HG03565 (cell line): ENCODE measurements around the gene FOXRED2.
"Not testable (repeated sequence)": the region's sequence is repeated elsewhere in the genome, so short reads cannot be mapped to it uniquely, and the experiment has no call there.

Experiments
- ATAC-seq: cut with Tn5 transposase; IDR thresholded peaks from one replicate; pipeline ENCODE4 v1.9.1; 2021; ENCODE audit warnings: mild to moderate bottlenecking, moderate library complexity; ENCODE audit not compliant: unreplicated experiment

Gene FOXRED2

DNA sequence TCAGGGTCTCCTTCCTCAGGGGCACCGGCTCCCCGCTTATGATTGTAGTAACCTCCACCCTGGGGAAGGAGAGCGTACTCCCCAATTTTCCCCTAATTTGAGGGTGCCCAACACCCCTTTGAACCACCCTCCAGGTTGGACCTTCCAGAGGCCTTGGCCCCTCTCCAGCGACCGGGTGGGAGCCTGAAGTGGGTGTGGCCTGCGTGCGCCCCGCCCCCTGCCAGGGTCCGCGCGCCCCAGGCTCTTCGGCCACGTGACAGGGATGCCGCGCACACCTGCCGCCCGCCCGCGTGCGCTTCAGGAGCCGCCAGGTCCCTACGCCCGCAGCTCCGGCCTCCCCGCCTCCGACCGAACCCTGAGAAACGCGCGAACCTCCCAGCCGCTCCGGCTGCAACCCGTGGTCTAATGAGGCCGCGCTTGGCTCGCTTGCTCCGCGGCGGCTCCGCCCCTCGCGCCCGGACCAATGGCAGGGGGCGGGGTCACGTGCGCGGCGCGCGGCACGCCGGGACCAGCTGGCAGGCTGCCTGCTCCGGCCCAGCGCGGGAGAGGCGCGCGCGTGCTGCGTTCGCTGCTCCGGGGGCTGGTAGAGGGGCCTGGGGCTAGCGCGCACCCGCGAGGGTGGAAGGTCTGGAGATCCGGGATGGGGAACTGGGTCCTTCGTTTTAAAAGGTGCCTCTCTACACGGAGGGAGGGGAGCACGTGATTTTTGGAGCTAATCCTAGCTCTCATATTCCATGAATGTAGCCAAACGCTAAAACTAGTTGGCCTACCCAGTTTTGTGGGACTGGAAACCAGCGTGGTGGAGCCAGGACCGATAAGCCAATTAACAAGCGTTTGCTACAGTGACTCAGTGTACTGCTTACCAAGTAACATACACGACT, at the start of gene FOXRED2:
TSS of gene FOXRED2 (minus strand) at position 404 of the 881 bp plus-strand sequence. CDS start 618 bp downstream, outside the sequence.
- ATAC-seq = peak; percentile 50

DNA sequence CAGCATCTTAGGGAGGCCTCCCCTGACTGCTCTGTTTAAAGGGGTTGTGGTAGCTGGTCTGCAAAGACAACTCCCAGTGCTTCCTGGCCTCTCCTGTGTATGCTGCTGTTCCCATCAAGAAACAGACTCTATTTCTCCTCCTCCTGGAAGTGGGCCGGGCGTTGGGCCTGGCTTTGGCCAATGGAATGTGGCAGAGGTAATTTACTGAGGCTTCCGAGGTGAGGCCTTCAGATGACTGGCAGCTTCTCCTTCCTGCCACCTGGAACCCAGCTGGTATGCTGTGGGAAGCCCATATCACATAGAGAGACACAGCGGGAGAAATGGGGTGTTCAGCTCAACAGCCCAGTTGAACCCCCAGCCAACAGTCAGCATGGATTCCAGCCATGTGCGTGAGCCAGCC, 47.3 kb upstream of the FOXRED2 start:
- no peak for ATAC-seq

GRCh38 chr22:36552289-36552688, 45.4 kb upstream of the FOXRED2 start:
- ATAC-seq = no peak

- no peak for ATAC-seq
Observed at GRCh38 chr22:36550701-36551495, 44.1 kb upstream of the FOXRED2 start.

GRCh38 chr22:36549033-36549432, 42.2 kb upstream of the FOXRED2 start:
- no peak for ATAC-seq

DNA sequence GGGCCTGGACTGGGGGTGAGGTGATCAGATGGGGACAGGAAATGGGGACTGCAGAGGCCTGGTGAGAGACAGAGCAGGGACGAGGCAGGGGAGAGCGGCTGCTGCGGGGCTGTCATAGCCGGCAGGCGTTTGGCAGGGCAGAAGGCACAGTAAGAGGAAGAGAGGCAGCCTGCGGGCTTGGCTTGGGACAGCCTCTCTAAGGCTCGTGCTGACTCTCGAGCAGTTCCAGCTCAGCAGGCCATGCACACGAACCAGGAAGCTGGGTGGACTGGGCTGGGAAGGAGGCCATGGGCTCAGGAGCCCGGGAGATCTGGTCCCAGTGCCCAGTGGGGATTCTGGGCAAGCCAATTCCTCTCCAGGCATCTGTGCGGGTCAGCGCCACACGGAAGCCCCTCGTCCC, 41.8 kb upstream of the FOXRED2 start:
- no peak for ATAC-seq

DNA sequence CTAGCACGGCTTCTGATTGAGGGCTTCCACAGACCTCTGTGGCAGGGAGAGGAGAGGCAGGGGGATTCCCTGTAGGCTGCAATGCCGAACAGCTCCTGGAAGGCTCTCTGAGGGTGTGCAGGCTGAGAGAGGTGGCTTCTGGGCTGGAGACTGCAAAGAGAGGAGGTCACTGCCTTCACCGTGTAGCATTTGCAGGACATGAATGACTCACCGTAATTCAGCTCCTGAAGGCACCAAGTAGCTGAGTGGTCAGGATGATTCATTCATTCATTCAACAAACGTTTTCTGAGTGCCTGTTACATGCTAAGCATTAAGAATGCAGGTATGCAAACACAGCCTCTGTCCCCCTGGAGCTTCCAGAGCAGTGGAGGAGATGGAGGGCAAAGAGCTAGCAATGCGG, 40.1 kb upstream of the FOXRED2 start:
- no peak for ATAC-seq

GRCh38 chr22:36546092-36546804, 39.4 kb upstream of the FOXRED2 start:
- no peak for ATAC-seq

DNA sequence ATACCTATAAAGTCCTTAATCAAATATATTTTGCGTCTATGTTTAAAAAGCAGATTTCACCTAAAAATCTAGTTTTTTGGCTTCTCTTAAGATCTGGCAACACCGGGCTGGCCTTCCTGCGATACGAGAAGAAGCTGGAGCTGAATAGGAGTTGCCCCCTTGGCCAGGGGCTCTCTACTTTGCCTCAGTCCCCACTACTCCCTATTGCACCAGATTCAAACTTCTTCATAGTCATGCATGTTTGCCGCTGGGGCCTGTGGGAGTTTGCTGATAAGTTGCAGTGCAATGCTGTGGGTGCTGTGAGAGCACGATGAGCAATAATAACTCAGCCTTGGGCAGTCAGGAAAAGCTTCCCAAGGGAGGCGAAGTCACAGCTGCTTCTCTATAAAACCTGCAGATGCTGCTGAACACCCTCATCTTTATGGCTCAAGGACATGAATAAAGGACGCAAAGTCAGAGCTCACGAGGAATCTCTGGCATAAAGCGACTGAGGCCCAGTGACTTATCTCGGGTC, 37.3 kb upstream of the FOXRED2 start:
- ATAC-seq = no peak

- ATAC-seq = no peak
Observed at GRCh38 chr22:36541831-36542411, 35.1 kb upstream of the FOXRED2 start.

DNA sequence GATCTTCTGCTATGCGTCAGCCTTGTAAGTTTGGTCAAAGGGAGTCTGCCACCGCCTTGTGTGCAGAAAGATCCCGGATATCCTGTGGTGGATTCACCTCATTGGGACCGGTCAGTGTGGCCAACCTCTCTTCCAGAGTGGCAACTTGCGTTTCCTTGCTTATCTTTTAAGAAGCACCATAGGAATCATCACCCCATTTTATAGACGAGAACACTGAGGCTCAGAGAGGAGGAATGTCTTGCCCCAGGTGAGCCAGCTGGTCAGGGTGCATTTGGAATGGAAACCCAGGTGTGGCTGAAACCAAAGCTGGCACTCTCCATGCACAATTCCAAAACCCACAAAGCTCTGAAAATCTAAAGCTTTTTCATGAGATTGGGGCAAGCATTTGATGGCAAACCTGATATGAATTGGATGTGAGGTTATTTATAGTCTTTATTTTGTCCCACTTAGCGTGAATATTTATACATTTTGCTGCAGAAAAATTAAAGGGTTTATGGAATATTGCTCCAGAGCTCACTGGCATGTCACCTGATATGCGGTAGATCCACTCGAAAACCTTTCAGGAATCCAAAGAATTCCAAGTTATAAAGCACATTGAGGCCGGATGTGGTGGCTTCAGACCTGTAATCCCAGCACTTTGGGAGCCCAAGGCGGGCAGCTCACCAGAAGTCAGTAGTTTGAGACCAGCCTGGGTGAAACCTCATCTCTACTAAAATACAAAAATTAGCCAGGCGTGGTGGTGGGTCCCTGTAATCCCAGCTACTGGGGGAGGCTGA, 34.2 kb upstream of the FOXRED2 start:
- no peak for ATAC-seq

- ATAC-seq = no peak
Observed at GRCh38 chr22:36538529-36538928, 31.7 kb upstream of the FOXRED2 start.

GRCh38 chr22:36536717-36537116, 29.9 kb upstream of the FOXRED2 start:
- ATAC-seq = no peak

DNA sequence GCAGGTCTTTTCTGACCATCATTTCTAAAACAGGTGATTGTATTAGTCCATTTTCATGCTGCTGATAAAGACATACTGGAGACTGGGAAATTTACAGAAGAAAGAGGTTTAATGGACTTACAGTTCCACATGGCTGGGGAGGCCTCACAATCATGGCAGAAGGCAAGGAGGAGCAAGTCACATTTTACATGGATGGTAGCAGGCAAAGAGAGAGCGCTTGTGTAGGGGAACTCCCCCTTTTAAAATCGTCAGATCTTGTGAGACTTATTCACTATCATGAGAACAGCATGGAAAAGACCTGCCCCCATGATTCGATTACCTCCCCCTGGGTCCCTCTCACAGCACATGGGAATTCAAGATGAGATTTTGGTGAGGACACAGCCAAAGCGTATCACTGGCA, 26.5 kb upstream of the FOXRED2 start:
- not testable (repeated sequence) for ATAC-seq

GRCh38 chr22:36532466-36532865, 25.6 kb upstream of the FOXRED2 start:
- ATAC-seq = no peak

DNA sequence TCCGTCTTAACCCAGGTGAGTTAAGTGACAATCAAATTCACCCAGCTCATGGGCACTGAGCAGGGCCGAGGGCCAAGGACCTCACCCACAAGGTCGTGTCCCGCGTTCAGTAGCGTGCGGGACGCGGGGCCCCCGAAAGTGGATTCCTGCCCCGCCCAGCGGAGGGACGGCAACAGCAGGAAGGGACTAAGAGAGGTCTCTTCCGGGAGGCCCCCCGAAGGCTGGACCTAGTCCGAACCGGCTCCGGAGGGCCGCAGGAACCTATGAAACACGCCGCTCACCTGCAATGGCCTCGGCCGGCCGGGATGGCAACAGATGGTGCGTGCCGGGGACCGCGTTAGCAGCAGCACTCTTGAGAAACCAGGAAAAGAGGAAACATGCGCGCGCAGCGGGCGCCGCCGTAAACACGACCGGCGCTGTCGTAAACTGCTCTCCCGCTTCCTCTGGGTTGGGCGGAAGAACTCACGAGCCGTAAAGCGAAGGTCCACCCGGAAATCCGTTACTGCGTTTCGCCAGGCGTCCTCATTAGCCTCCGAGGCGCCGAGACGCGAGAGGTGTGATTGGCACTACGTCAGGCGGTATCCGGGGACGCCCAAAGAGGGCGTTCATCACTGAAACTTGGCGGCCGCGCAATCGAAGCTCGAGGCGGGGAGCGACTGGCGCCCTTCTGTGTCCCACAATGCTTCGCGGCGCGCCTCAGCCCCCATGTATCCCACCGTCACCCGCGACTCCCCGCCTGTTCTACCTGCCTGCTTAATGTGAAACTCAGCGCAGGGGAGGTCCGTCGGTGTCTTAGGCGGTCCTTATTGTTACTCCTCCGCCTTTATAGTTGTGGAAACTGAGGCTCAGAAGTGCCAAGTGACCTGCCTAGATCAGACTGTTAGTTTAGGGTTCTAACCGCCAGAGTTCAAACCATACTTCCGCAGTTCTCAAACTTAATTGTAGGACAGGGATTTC, 22.2 kb upstream of the FOXRED2 start, which contains the start of gene EIF3D:
TSS of gene EIF3D (minus strand) at position 372 of the 957 bp plus-strand sequence. CDS start 3,045 bp downstream, outside the sequence.
- ATAC-seq = peak; percentile 90

DNA sequence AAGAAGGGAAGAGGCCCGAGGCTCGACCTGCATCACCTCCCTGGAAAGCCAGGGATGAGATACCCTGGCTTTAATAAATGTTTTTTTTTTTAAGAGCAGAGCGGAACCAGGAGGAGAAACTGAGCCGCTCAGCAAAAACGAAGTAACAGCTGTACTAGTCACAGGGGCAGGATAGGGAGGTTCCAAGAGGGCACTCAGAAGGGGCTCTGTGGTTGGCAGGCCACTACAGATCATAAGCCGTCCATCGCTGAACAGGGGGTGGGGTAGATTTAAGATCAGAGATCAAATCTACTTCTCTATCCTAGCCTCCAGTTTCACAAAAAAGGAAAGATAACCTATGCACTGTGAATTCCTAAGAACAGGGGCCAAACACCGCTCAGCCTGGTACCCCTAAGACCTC, 21.5 kb upstream of the FOXRED2 start:
- ATAC-seq = no peak

DNA sequence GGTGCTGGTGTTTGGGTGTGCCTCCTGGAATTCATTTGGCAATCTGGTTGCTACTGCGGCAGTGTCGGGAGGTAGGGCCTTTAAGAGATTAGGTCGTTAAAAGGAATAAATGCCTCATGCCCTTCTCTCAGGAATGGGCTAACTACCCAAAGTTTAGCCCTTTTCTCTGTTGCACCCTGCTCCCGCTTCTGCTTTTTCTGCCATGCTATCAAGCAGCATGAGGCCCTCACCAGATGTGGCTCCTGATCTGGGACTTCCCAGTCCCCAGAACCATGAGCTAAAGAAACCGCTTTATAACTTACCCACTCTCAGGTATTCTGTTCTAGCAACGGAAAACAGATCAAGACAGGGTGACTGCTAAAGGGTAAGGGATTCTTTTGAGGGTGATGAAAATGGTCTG, 15.8 kb upstream of the FOXRED2 start:
- ATAC-seq = no peak

DNA sequence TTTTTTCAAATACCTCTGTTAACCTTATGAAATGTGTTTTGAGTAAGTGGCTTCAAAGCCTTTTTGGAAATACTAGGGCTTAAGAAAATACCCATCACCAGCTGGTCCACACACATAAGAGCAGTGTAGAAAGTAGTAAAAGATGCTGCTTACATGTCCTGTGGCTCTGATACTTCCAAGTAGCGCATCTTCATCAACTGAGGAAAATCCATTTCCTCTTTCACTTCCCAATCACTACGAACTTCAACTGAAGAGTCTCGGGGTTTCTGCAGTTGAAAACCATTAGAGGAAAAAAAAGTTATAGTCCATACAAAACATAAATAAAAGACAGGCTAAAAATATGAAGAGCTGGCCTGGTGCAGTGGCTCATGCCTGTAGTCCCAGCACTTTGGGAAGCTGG, 13.6 kb upstream of the FOXRED2 start:
- no peak for ATAC-seq
